ENCODE results near the gene EIF4E3. TPM values are rescaled to one million over a fixed set of nuclear protein-coding genes. Genes with fewer than 3 reads are reported as not detected.
A peak's percentile ranks its signal among the peaks of the same experiment; 100 is the strongest.

The EIF4E3 gene
- total RNA-seq, 4 donors from 2014 or later, result 12.4 to 52.2 (median 23.0) TPM

- intact Hi-C loops (cut with DNase I; ENCODE audit: low total_unique reads), result no loop called here
- Histone ChIP-seq H3K27me3 (no peaks in the 10 kb centered on the region), H3K36me3 (no peaks in the 10 kb centered on the region), H3K27ac (no peak overlapping the region), H3K9me3 (no peaks in the 10 kb centered on the region), H3K4me1 (no peaks in the 10 kb centered on the region), H3K4me3 (no peak overlapping the region)
- TF ChIP-seq CTCF (IDR thresholded peaks at IDR 0.05) (no peak), POLR2A (IDR thresholded peaks at IDR 0.05) (no peak)
- DNase-seq, result no peak
Measured at GRCh38 chr3:71693641-71694040, 31.6 kb downstream of the EIF4E3 start.

GRCh38 chr3:71692139-71692538, 33.1 kb downstream of the EIF4E3 start:
- H3K9me3 ChIP-seq, result no peaks in the 10 kb centered on the region
- H3K4me3 ChIP-seq, result no peak overlapping the region
- no peaks in the 10 kb centered on the region for H3K36me3 ChIP-seq
- no peaks in the 10 kb centered on the region for H3K27me3 ChIP-seq
- intact Hi-C loops (cut with DNase I; ENCODE audit: low total_unique reads), result no loop called here
- TF ChIP-seq CTCF (IDR thresholded peaks at IDR 0.05) (no peak), POLR2A (IDR thresholded peaks at IDR 0.05) (no peak)
- DNase-seq, result no peak
- no peaks in the 10 kb centered on the region for H3K4me1 ChIP-seq
- no peak overlapping the region for H3K27ac ChIP-seq

GRCh38 chr3:71690341-71690841, 34.8 kb downstream of the EIF4E3 start:
- H3K36me3 ChIP-seq, result no peaks in the 10 kb centered on the region
- peak overlapping the region in 1 of 2 donors; percentile 15 for H3K27ac ChIP-seq
- intact Hi-C loops (cut with DNase I; ENCODE audit: low total_unique reads), result no loop called here
- H3K4me1 ChIP-seq, result no peaks in the 10 kb centered on the region
- TF ChIP-seq CTCF (IDR thresholded peaks at IDR 0.05), result no peak
- TF ChIP-seq POLR2A (IDR thresholded peaks at IDR 0.05), result no peak
- H3K9me3 ChIP-seq, result no peaks in the 10 kb centered on the region
- no peaks in the 10 kb centered on the region for H3K27me3 ChIP-seq
- no peak overlapping the region for H3K4me3 ChIP-seq
- DNase-seq, result no peak

GRCh38 chr3:71689291-71689690, 35.9 kb downstream of the EIF4E3 start:
- TF ChIP-seq CTCF (IDR thresholded peaks at IDR 0.05) (no peak), POLR2A (IDR thresholded peaks at IDR 0.05) (no peak)
- Histone ChIP-seq H3K4me1 (peaks cover 0 to 5% of the 10 kb centered on the region in 2 donors), H3K27me3 (no peaks in the 10 kb centered on the region), H3K9me3 (no peaks in the 10 kb centered on the region), H3K27ac (no peak overlapping the region), H3K36me3 (no peaks in the 10 kb centered on the region), H3K4me3 (no peak overlapping the region)
- intact Hi-C loops (cut with DNase I; ENCODE audit: low total_unique reads), result no loop called here
- no peak for DNase-seq

GRCh38 chr3:71688121-71688520, 37.1 kb downstream of the EIF4E3 start:
- no peak for TF ChIP-seq CTCF (IDR thresholded peaks at IDR 0.05)
- no peak for TF ChIP-seq POLR2A (IDR thresholded peaks at IDR 0.05)
- H3K9me3 ChIP-seq, result no peaks in the 10 kb centered on the region
- intact Hi-C loops (cut with DNase I; ENCODE audit: low total_unique reads), result no loop called here
- DNase-seq, result no peak
- H3K4me1 ChIP-seq, result peaks cover 0 to 5% of the 10 kb centered on the region in 2 donors
- H3K36me3 ChIP-seq, result no peaks in the 10 kb centered on the region
- no peak overlapping the region for H3K4me3 ChIP-seq
- no peaks in the 10 kb centered on the region for H3K27me3 ChIP-seq
- no peak overlapping the region for H3K27ac ChIP-seq

Measured in uterus (tissue), 4 donors.